Mesenchymal stem cell (in vitro differentiated cells and primary cell): ENCODE data around the gene C12orf75.

Experiments used
- DNase-seq: peaks from one replicate; pipeline ENCODE4 v3.0.0-alpha.2; 2013
- H2AFZ ChIP-seq: one replicate; pipeline ENCODE4 v1.6.1; 2013; ENCODE audit warnings: low read depth, mild to moderate bottlenecking, control low read depth, inconsistent platforms, low read length, moderate library complexity
- H2AK5ac ChIP-seq: 2 replicates; pipeline ENCODE4 v1.6.1; 2013; ENCODE audit warnings: low read length, moderate library complexity, mild to moderate bottlenecking, inconsistent platforms; ENCODE audit not compliant: severe bottlenecking
- H2BK120ac ChIP-seq: one replicate; pipeline ENCODE4 v1.6.1; 2013; ENCODE audit warnings: low read depth, mild to moderate bottlenecking, inconsistent platforms, low read length, moderate library complexity
- H2BK12ac ChIP-seq, 2 experiments: one replicate each; pipeline ENCODE4 v1.6.1; 2013; ENCODE audit warnings: inconsistent platforms in 2 of 2, low read length in 2 of 2, mild to moderate bottlenecking in 2 of 2, moderate library complexity in 2 of 2, control low read depth in 1 of 2
- H2BK15ac ChIP-seq: one replicate; pipeline ENCODE4 v1.6.1; 2013; ENCODE audit warnings: mild to moderate bottlenecking, low read depth, inconsistent platforms; ENCODE audit not compliant: poor library complexity, severe bottlenecking
- H2BK5ac ChIP-seq: 2 replicates; pipeline ENCODE4 v1.6.1; 2013; ENCODE audit warnings: low read depth, mild to moderate bottlenecking, low read length, control low read depth, inconsistent platforms; ENCODE audit not compliant: poor library complexity, severe bottlenecking
- H3K14ac ChIP-seq, 2 experiments: one replicate each; pipeline ENCODE4 v1.6.1; 2013; ENCODE audit warnings: inconsistent platforms in 2 of 2, low read length in 2 of 2, control low read depth in 1 of 2, mild to moderate bottlenecking in 1 of 2, moderate library complexity in 1 of 2
- H3K18ac ChIP-seq, 2 experiments: one replicate each; pipeline ENCODE4 v1.6.1; 2013; ENCODE audit warnings: inconsistent platforms in 2 of 2, low read length in 2 of 2, control low read depth in 1 of 2, low read depth in 1 of 2, mild to moderate bottlenecking in 1 of 2
- H3K23ac ChIP-seq, 2 experiments: one replicate each; pipeline ENCODE4 v1.6.1; 2013; ENCODE audit warnings: inconsistent platforms in 2 of 2, low read length in 2 of 2, mild to moderate bottlenecking in 2 of 2, moderate library complexity in 2 of 2, control low read depth in 1 of 2
- H3K27ac ChIP-seq: 2 replicates; pipeline ENCODE4 v1.5.1; 2013; ENCODE audit warnings: mild to moderate bottlenecking, moderate library complexity, low read length, control low read depth, inconsistent platforms; ENCODE audit not compliant: poor library complexity, severe bottlenecking
- H3K27me3 ChIP-seq, 2 experiments: 2 replicates each; pipeline versions ENCODE4 v1.6.1 to v1.7.0; 2013; ENCODE audit warnings: low read length in 2 of 2, mild to moderate bottlenecking in 2 of 2, moderate library complexity in 2 of 2, control low read depth in 1 of 2, inconsistent platforms in 1 of 2; ENCODE audit not compliant: control insufficient read depth in 1 of 2, insufficient read depth in 1 of 2
- H3K36me3 ChIP-seq, 2 experiments: 2 replicates each; pipeline versions ENCODE4 v1.6.1 to v1.7.0; 2013; ENCODE audit warnings: low read length in 2 of 2, control low read depth in 1 of 2, inconsistent platforms in 1 of 2, low read depth in 1 of 2, mild to moderate bottlenecking in 1 of 2; ENCODE audit not compliant: insufficient read depth in 2 of 2, control insufficient read depth in 1 of 2
- H3K4ac ChIP-seq, 2 experiments: one replicate each; pipeline ENCODE4 v1.6.1; 2013; ENCODE audit warnings: inconsistent platforms in 2 of 2, low read length in 2 of 2, mild to moderate bottlenecking in 2 of 2, moderate library complexity in 2 of 2, control low read depth in 1 of 2, low read depth in 1 of 2
- H3K4me1 ChIP-seq: 2 replicates; pipeline ENCODE4 v1.6.1; 2013; ENCODE audit warnings: low read depth, low read length, control low read depth; ENCODE audit not compliant: control insufficient read depth, insufficient read depth
- H3K4me2 ChIP-seq: 2 replicates; pipeline ENCODE4 v1.6.1; 2013; ENCODE audit warnings: low read length, mild to moderate bottlenecking, inconsistent platforms; ENCODE audit not compliant: poor library complexity, severe bottlenecking
- H3K4me3 ChIP-seq, 2 experiments: 2 replicates each; pipeline versions ENCODE4 v1.5.1 to v1.7.0; 2013; ENCODE audit warnings: low read length in 2 of 2, mild to moderate bottlenecking in 2 of 2, control low read depth in 1 of 2, low read depth in 1 of 2; ENCODE audit not compliant: insufficient read depth in 1 of 2
- H3K79me1 ChIP-seq: replicated peaks from 2 replicates; pipeline ENCODE4 v1.6.1; 2013; ENCODE audit warnings: mild to moderate bottlenecking, control low read depth, low read length, inconsistent platforms; ENCODE audit not compliant: poor library complexity, severe bottlenecking
- H3K9ac ChIP-seq: 2 replicates; pipeline ENCODE4 v1.7.0; 2013; ENCODE audit warnings: mild to moderate bottlenecking, low read length, moderate library complexity
- H3K9me3 ChIP-seq: 2 replicates; pipeline ENCODE4 v1.7.0; 2013; ENCODE audit warnings: mild to moderate bottlenecking, low read length; ENCODE audit not compliant: control insufficient read depth
- H4K8ac ChIP-seq: one replicate; pipeline ENCODE4 v1.6.1; 2013; ENCODE audit warnings: inconsistent platforms, mild to moderate bottlenecking, low read length, moderate library complexity
- H4K91ac ChIP-seq: one replicate; pipeline ENCODE4 v1.6.1; 2013; ENCODE audit warnings: mild to moderate bottlenecking, low read length, inconsistent platforms
- WGBS: methylation state at CpG from one replicate; pipeline ENCODE4 v1.1.7; 2013; ENCODE audit warnings: mixed read lengths; 5-methylcytosine and 5-hydroxymethylcytosine counted together

Gene C12orf75

DNA sequence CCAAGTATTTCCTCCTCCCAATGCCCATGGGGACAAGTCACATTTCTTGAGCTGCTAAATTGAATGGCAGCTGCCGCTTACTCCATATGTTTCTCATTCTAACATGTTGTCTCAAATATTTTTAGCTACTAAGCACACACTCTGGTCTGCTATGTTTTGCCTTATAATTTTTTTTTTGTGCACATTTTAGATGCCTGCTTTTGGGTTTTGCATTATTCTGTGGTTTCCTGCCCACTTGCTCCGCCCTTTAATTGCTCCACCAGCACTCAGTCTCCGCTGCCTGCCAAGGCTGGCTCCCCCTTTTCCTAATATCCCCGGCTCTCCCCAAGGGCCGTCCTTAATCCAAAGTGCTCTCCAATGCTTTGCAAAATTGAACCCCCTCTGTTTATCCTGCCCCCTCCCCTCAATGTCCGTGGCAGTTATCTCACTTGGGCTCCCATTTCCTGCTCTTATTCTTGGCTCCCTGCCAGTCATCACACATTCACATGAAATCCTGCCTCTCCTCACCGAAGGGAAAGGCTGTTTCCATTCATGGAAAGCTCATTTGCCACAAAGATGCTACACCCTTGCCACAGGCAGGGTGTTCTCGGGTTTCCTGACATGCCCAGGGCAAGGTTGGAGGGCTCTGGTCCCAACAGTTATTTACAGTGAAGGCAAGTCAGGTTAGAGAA, 79.4 kb downstream of the C12orf75 start:
- Histone ChIP-seq H4K8ac (no peak overlapping the region), H2AK5ac (no peak overlapping the region), H3K9me3 (no peaks in the 10 kb centered on the region), H3K27ac (no peak overlapping the region), H2BK15ac (no peak overlapping the region), H3K4me2 (peak overlapping the region; percentile 86), H2BK12ac (peak overlapping the region in 1 of 2 experiments; percentile 6), H3K36me3 (peaks cover 0 to 11% of the 10 kb centered on the region in 2 experiments), H2AFZ (no peak overlapping the region), H4K91ac (no peak overlapping the region), H3K9ac (no peak overlapping the region), H3K4me3 (peak overlapping the region in 1 of 2 experiments; percentile 31), H2BK5ac (no peak overlapping the region), H2BK120ac (no peak overlapping the region), H3K27me3 (no peaks in the 10 kb centered on the region), H3K18ac (no peak overlapping the region), H3K23ac (no peak overlapping the region), H3K79me1 (no peaks in the 10 kb centered on the region), H3K4me1 (peaks cover 3% of the 10 kb centered on the region), H3K4ac (no peak overlapping the region), H3K14ac (no peak overlapping the region)
- 60% methylated on average over 8 of the region's 8 CpGs for WGBS
- DNase-seq: no peak

DNA sequence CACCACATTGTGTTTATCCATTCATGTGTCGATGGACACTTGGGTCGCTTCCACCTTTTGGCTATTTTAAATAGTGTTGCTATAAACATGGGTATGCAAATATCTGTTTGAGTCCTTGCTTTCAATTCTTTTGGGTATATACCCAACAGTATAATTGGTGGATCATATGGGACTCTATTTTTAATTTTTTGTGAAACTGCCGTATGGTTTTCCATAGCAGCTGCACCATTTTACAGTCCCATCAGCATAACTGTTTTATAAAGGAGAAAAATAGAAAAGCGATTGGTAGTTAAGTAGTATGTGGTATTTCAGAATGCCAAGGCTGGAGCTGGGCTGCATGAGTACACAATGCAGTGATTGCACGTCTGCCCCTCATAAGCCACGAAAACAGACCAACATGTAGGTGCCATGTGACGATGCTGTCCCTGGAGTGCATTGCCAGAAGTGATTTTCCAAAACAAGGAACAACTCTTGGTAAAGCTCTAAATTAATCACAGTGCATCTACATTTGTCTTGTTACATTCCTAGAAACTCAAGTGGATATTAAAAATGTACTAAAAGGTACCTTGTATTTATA, 83.5 kb downstream of the C12orf75 start:
- Histone ChIP-seq H3K9ac (no peak overlapping the region), H3K27me3 (no peaks in the 10 kb centered on the region), H3K36me3 (peaks cover 0 to 3% of the 10 kb centered on the region in 2 experiments), H3K4ac (no peak overlapping the region), H3K79me1 (no peaks in the 10 kb centered on the region), H3K23ac (no peak overlapping the region), H3K4me3 (no peak overlapping the region), H2BK120ac (no peak overlapping the region), H3K18ac (no peak overlapping the region), H2BK15ac (no peak overlapping the region), H2AK5ac (no peak overlapping the region), H3K4me2 (no peak overlapping the region), H4K91ac (no peak overlapping the region), H2BK5ac (no peak overlapping the region), H4K8ac (no peak overlapping the region), H3K14ac (no peak overlapping the region), H3K27ac (no peak overlapping the region), H2AFZ (no peak overlapping the region), H3K4me1 (peaks cover 16% of the 10 kb centered on the region), H2BK12ac (no peak overlapping the region), H3K9me3 (no peaks in the 10 kb centered on the region)
- DNase-seq: no peak
- 92% methylated on average over 6 of the region's 7 CpGs for WGBS

DNA sequence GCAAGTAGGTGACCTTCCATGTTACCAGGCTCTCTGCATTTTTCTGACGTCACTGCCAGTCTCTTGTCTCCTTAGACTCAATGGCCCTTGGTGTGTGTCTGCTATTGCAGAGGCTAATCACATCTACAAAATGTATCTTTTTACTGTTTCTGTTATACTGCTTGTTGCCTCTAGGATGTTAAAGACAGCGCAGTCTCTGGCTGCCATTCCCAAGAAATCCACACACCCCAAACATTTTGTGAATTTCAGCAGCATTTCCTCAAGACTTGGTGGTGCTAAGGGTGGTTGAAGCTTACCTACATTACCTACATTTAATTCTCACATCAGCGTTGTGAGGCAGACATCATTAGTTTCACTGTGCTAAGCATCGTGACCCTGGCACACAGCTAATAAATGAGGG, 87.2 kb downstream of the C12orf75 start:
- H2AFZ ChIP-seq: no peak overlapping the region
- H3K4ac ChIP-seq: no peak overlapping the region
- H3K9ac ChIP-seq: no peak overlapping the region
- H3K14ac ChIP-seq: no peak overlapping the region
- H3K79me1 ChIP-seq: no peaks in the 10 kb centered on the region
- H4K91ac ChIP-seq: no peak overlapping the region
- H3K36me3 ChIP-seq: no peaks in the 10 kb centered on the region
- no peaks in the 10 kb centered on the region for H3K27me3 ChIP-seq
- no peak overlapping the region for H2BK12ac ChIP-seq
- no peak overlapping the region for H2BK15ac ChIP-seq
- H3K23ac ChIP-seq: no peak overlapping the region
- peak overlapping the region in 1 of 2 experiments; percentile 65 for H3K18ac ChIP-seq
- no peak overlapping the region for H3K4me2 ChIP-seq
- DNase-seq: no peak
- H3K4me1 ChIP-seq: peaks cover 13% of the 10 kb centered on the region
- no peaks in the 10 kb centered on the region for H3K9me3 ChIP-seq
- no peak overlapping the region for H2BK120ac ChIP-seq
- 72% methylated on average over 3 of the region's 4 CpGs for WGBS
- H2AK5ac ChIP-seq: peak overlapping the region; percentile 47
- peak overlapping the region; percentile 55 for H3K27ac ChIP-seq
- no peak overlapping the region for H4K8ac ChIP-seq
- H2BK5ac ChIP-seq: no peak overlapping the region
- no peak overlapping the region for H3K4me3 ChIP-seq

DNA sequence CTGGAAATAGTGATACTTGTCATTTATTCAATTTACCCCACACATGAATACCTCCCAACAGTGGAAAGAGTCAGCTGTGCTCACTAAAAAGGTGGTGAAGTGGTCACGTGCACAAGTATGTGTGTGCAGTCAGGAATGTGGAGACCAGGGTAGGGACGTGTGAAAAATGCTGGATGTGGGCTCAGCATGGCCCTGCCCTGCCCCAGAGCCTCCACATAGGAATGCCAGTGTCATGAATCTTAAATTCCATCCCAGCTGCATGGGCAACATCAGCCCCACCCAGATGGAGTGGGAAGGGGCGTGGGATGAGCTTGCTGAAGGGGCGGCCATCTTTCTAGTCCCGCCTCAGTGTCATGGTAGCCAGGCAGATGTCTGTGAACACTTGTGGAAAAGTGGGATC, 87.7 kb downstream of the C12orf75 start:
- Histone ChIP-seq H4K8ac (peak overlapping the region; percentile 27), H3K4me3 (no peak overlapping the region), H3K79me1 (no peaks in the 10 kb centered on the region), H3K27me3 (no peaks in the 10 kb centered on the region), H2AK5ac (peak overlapping the region; percentile 17), H3K36me3 (no peaks in the 10 kb centered on the region), H3K4ac (no peak overlapping the region), H2BK5ac (no peak overlapping the region), H2AFZ (no peak overlapping the region), H3K27ac (peak overlapping the region; percentile 55), H2BK120ac (no peak overlapping the region), H4K91ac (no peak overlapping the region), H3K14ac (peak overlapping the region in 1 of 2 experiments; percentile 31), H3K9me3 (no peaks in the 10 kb centered on the region), H2BK12ac (no peak overlapping the region), H3K9ac (no peak overlapping the region), H3K4me2 (no peak overlapping the region), H2BK15ac (no peak overlapping the region), H3K4me1 (peaks cover 13% of the 10 kb centered on the region), H3K23ac (no peak overlapping the region), H3K18ac (no peak overlapping the region)
- WGBS: 88% methylated on average over 3 of the region's 5 CpGs
- peak; percentile 29 for DNase-seq
